ENCODE results near the gene PALLD.

- TF ChIP-seq CTCF (IDR thresholded peaks at IDR 0.05) (no peak), POLR2AphosphoS5 (IDR thresholded peaks at IDR 0.05) (no peak)
Measured at GRCh38 chr4:168506014-168506413, 9.2 kb downstream of the PALLD start.

All from sigmoid colon (tissue), 4 donors.